Spinal cord (tissue), 10 donors: Measurements from ENCODE around the gene KCNN3. TPM values are rescaled to one million over a fixed set of nuclear protein-coding genes. Genes with fewer than 3 reads are reported as not detected.

ENCODE experiments used
- DNase-seq, 6 donors: peaks; one replicate each; pipeline versions ENCODE4 v3.0.0 to v3.0.0-alpha.2; 2013 to 2015; ENCODE audit warnings: low spot score in 6 of 6, low read depth in 4 of 6
- H3K27ac ChIP-seq: one replicate; pipeline ENCODE4 v1.5.1; 2013; ENCODE audit warnings: low read depth, low read length, control low read depth
- H3K27me3 ChIP-seq: one replicate; pipeline ENCODE4 v1.6.1; 2013; ENCODE audit warnings: low read length; ENCODE audit not compliant: control insufficient read depth, insufficient read depth
- H3K36me3 ChIP-seq: one replicate; pipeline ENCODE4 v1.6.1; 2013; ENCODE audit warnings: low read length; ENCODE audit not compliant: control insufficient read depth, insufficient read depth
- H3K4me1 ChIP-seq: one replicate; pipeline ENCODE4 v1.6.1; 2013; ENCODE audit warnings: low read length; ENCODE audit not compliant: control insufficient read depth, insufficient read depth
- H3K4me3 ChIP-seq: one replicate; pipeline ENCODE4 v1.5.1; 2013; ENCODE audit warnings: low read depth, low read length, control low read depth
- H3K9me3 ChIP-seq: one replicate; pipeline ENCODE4 v1.6.1; 2013; ENCODE audit warnings: low read length; ENCODE audit not compliant: control insufficient read depth, insufficient read depth
- WGBS: methylation state at CpG from one replicate; pipeline ENCODE4 v1.1.5; 2013; ENCODE audit warnings: missing lambda C conversion rate; ENCODE audit not compliant: insufficient coverage; 5-methylcytosine and 5-hydroxymethylcytosine counted together
- polyA plus RNA-seq, 2 donors: library from polyadenylated mRNA; unstranded; fragments of 120-200 nt; gene quantifications; one replicate each; pipeline ENCODE4 v1.2.1, GENCODE V29; 2013; ENCODE audit not compliant: insufficient read length in 2 of 2
- total RNA-seq, 2 donors: library from RNA; depleted of rRNA in 1 of 2; stranded (reverse); fragments of 120-200 nt in 1 of 2; fragments of >200 nt in 1 of 2; gene quantifications; one replicate each; pipeline versions ENCODE4 v1.2.3 to v1.2.4, GENCODE V29; 2013 to 2014
- donor health status: healthy.

KCNN3 gene
- total and polyA plus RNA-seq, 4 donors: 9.6 to 24.8 (median 16.4) TPM

DNA sequence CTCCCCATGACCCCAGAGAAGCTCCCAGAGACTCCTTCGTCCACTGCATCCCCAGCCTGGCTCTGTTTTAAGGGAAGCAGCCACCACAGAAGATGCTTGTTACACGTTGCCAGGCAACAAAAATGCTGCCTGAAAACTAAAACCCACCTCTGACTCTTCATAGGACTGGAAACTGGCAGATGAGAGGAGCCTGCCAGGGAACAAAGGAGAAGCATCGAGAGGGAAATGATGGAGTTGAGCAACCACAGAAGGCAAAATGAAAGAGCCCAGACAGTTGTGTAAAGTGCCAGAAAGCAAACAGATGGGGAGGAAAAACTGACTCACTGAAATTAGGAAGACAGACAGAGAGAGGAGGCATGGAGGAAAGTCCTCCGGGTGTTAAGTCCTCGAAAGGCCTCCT, 118.4 kb downstream of the KCNN3 start:
- H3K27me3 ChIP-seq: no peaks in the 10 kb centered on the region
- no peak overlapping the region for H3K4me3 ChIP-seq
- peak in 2 of 6 donors; percentile 86 to 89 for DNase-seq
- peaks cover 57% of the 10 kb centered on the region for H3K4me1 ChIP-seq
- H3K27ac ChIP-seq: peak overlapping the region; percentile 70
- 36% methylated on average over 4 of the region's 5 CpGs for WGBS
- no peaks in the 10 kb centered on the region for H3K9me3 ChIP-seq
- peaks cover 9% of the 10 kb centered on the region for H3K36me3 ChIP-seq

DNA sequence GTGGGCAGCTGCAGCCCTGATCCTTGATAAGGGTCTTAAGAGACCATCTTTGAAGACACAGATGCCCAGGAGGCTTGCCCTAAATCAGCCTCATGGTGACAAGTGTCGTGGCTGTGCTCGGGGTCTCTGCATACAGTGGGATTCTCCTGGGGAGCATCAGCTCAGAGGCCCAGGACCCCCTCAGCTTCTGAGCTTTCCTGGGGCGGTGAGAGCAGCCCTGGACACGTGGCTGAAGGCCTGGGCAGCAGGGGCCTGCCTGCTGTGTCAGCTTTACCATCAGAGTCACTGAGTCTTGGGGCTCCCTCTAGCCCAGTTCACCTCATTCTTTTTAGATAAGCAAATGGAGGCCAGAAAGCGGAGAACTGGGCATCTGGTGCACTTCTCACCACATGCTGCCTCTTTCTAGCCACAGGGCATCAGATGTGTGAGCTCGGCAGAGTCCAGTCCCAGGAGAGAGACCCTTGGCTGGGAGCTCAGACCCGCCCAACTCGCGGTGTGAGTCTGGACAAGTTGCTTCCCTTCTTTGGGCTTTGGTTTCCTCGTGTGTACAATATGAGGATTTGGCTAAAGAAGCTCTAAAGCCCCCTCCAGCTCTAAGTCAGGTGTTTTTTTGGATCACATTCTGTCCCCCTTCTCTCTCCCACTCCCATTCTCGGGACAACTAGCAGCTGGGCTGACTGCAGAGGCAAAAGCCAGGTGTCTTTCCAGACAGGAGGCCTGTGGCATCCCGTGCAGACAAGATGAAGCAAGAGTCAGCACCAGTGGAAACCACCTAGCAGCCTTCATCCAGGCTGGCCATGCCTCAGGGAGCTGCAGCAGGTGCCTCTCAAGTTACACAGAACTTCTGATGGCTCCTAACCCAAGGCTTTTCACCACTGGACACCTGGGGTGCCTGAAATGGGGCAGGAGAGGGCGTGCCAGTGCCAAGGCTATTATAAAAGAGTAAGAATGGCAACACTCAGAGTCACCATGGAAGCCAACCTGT, 119.1 kb downstream of the KCNN3 start:
- Histone ChIP-seq H3K4me1 (peaks cover 64% of the 10 kb centered on the region), H3K27ac (peak overlapping the region; percentile 70), H3K36me3 (peaks cover 9% of the 10 kb centered on the region), H3K9me3 (no peaks in the 10 kb centered on the region), H3K27me3 (no peaks in the 10 kb centered on the region), H3K4me3 (no peak overlapping the region)
- whole genome bisulfite sequencing: 57% methylated on average over 8 of the region's 13 CpGs
- DNase-seq: no peak

DNA sequence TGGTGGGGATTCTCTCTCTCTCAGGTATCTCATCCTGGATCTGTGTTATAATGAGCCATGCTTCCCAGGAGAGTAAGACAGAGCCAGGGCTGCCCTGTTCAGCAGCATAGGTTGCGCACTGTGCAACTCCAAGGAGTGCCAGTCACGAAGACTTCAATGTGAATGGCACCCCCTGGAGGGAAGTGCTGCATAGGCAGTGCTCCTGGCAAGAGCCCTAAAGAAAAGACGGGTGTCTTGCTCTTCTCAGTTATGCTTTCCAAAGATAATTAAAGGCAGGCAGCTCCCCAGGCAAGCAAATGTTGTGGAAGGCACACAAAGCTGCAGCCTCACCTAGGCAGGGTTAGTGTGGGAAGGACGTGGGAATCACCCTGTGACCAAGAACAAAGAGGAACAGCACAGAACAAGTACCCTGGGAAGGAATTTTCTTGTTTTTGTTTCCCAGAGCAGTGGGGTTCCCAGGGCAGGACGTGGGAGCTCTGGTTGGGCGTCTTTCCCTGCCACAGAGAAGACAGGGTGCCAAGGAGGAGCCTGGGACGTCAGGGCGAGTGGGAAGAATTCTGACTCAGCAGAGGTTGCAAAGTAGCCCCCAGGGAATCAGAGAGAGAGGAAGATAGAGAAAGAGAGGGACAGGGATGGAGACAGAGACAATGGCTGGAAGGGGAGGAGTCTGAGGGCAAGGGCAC, 120.9 kb downstream of the KCNN3 start:
- WGBS: 57% methylated on average over 7 of the region's 8 CpGs
- H3K27me3 ChIP-seq: no peaks in the 10 kb centered on the region
- H3K9me3 ChIP-seq: no peaks in the 10 kb centered on the region
- peaks cover 9% of the 10 kb centered on the region for H3K36me3 ChIP-seq
- H3K4me1 ChIP-seq: peaks cover 79% of the 10 kb centered on the region
- H3K4me3 ChIP-seq: no peak overlapping the region
- peak in 1 of 6 donors; percentile 48 for DNase-seq
- H3K27ac ChIP-seq: peak overlapping the region; percentile 43

DNA sequence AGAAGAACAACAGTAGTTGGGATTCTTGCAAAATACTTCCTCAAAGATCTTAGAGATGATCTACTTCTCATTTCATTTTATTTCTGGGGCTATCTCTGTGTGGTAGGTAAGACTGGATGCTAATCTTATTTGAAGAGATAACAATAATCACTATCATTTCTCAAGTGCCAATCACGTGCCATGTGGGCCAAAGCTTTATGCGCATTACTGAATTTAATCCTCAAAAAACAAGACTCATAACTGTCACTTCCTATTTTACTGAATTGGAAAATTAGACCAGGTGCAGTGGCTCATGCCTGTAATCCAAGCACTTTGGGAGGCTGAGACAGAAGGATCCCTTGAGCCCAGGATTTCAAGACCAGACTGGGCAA, 121.7 kb downstream of the KCNN3 start:
- Histone ChIP-seq H3K27ac (peak overlapping the region; percentile 85), H3K4me1 (peaks cover 86% of the 10 kb centered on the region), H3K9me3 (no peaks in the 10 kb centered on the region), H3K27me3 (no peaks in the 10 kb centered on the region), H3K36me3 (peaks cover 7% of the 10 kb centered on the region), H3K4me3 (no peak overlapping the region)
- no peak for DNase-seq
- WGBS: 64% methylated on average over 2 of the region's 2 CpGs

DNA sequence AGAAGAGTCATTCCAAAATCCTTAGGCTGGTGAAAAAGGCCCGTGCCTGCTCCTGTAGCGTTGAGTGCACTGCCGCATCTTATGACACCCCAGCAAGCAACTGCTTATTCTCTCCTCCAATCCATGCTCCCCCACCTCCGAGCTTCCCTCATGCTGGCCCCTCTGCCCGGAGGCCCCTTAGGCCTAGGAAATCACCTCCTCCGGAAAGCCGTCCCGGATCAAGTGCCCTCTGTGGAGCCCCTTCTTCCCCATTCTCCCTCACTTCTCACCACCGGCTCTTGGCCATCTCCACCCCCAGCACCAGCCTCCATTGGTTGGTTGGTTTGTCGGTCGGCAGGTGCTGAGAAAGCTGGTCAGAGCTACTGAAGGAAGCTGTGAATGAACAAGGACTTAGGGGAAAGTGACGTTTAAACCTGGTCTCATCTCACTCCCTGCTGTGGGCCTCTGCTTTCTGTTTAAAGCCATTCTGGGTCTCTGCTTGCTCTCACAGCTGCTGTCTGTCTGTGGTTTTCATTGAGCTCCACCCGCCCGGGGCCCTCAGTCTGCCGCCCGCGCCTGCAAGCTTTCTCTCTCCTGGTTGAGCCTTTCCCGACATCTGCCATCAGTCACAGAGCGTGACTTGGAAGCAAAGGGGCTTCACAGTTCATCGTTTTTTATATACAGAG, 122.2 kb downstream of the KCNN3 start:
- Histone ChIP-seq H3K27ac (peak overlapping the region; percentile 85), H3K36me3 (peaks cover 9% of the 10 kb centered on the region), H3K4me1 (peaks cover 90% of the 10 kb centered on the region), H3K4me3 (no peak overlapping the region), H3K27me3 (no peaks in the 10 kb centered on the region), H3K9me3 (no peaks in the 10 kb centered on the region)
- 7% methylated on average over 15 of the region's 20 CpGs for WGBS
- peak in 4 of 6 donors; percentile 69 to 95 (median 80) for DNase-seq

DNA sequence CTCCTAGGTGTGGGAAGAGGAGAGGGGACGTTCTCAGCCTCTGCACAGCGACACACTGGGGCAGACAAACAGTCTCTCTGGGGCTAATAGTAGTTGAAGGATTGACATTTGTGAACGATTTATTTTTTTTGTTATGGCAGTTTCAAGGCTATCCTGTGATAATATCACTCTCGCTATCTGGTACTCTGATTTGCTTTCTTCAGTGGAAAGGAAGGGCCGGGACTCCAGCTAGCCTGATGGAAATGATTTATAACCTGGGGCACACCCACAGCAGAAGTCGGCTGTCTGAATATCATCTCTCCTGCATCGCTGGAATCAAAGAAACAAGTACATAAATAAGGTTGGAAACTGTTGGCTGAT, 122.7 kb downstream of the KCNN3 start:
- DNase-seq: peak in 1 of 6 donors; percentile 68
- H3K27ac ChIP-seq: peak overlapping the region; percentile 85
- H3K4me1 ChIP-seq: peaks cover 89% of the 10 kb centered on the region
- peaks cover 13% of the 10 kb centered on the region for H3K36me3 ChIP-seq
- WGBS: 54% methylated on average over 2 of the region's 7 CpGs
- no peak overlapping the region for H3K4me3 ChIP-seq
- no peaks in the 10 kb centered on the region for H3K27me3 ChIP-seq
- no peaks in the 10 kb centered on the region for H3K9me3 ChIP-seq

DNA sequence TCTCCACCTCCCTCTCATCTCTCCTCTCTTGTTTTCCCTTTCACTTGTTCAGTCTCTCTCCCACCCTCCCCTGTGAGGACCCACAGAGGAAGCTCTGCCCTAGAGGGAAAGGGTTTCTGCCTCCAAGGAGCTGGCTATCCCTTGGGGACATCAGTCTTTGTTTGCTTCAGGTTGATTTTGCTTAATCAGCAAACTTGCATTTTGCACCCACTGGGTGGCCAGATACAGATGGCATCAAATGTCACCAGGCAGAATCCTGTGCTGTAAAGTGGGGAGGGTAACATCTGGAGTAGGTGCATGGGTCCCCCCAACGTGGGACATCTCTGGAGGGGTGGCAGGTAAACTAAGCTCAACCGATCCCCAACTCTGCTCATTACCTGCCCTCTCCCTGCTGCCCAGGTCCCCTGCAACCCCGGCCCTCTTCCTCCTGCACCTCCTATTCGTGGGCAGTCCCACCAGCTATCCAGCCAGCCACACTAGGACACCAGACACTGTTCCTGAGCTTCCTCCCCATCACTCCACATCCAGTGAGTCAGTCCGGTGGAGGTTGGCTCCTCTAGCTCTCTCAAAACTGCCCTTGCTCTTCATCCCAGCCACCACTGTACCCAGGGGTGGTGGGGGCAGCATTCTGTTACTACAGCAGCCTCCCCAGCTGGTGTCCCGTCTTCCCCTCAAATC, 123.3 kb downstream of the KCNN3 start:
- H3K27ac ChIP-seq: peak overlapping the region; percentile 85
- no peaks in the 10 kb centered on the region for H3K27me3 ChIP-seq
- no peak overlapping the region for H3K4me3 ChIP-seq
- no peaks in the 10 kb centered on the region for H3K9me3 ChIP-seq
- DNase-seq: no peak
- WGBS: 87% methylated on average over 5 of the region's 6 CpGs
- H3K36me3 ChIP-seq: peaks cover 18% of the 10 kb centered on the region
- peaks cover 92% of the 10 kb centered on the region for H3K4me1 ChIP-seq

DNA sequence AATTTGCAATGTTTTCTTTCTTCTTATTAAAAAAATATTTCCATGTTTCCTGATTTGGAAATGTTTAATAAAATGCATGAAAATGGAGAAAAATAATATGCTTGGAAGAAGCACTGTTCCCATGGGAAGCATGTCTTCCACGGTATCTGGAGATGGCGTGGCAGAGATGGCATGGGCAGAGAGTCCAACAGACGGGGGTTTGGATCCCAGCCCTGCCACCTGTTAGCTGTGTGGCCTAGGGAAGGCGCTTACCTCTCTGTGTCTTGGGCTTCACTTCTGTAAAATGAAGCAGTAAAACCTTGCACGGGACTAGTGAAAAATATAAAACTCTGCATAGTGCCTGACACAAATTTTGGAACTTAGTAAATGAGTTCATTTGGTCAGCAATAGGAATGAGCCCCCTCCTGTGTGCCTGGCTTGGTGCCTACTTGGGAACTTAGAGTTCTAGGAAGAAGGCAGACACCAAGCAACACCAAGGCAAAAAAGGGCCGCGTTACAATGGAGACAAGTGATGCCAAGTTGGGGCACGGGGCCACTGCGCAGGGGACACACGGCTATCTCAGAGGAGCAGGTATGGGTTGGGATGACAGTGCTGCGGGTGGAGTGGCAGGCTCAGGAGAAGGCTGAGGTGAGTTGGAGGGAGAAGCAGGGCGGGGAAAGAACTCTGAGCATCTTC, 124.2 kb downstream of the KCNN3 start:
- WGBS: 69% methylated on average over 11 of the region's 12 CpGs
- Histone ChIP-seq H3K4me3 (no peak overlapping the region), H3K36me3 (peaks cover 19% of the 10 kb centered on the region), H3K9me3 (peaks cover 2% of the 10 kb centered on the region), H3K4me1 (peaks cover 86% of the 10 kb centered on the region), H3K27ac (peak overlapping the region; percentile 81), H3K27me3 (no peaks in the 10 kb centered on the region)
- no peak for DNase-seq
